Fibroblast of villous mesenchyme (primary cell): Measurements from ENCODE around the gene DDAH2. TPM values are rescaled to one million over a fixed set of nuclear protein-coding genes. Genes with fewer than 3 reads are reported as not detected.

Experiments used
- DNase-seq: peaks from one replicate; pipeline ENCODE4 v3.0.0-alpha.2; 2010; ENCODE audit warnings: low read depth
- H3K4me3 ChIP-seq: 2 replicates; pipeline ENCODE4 v1.5.1; 2011; ENCODE audit warnings: low read depth, mild to moderate bottlenecking, low read length
- CTCF ChIP-seq: IDR thresholded peaks from 2 replicates; pipeline ENCODE4 v1.5.1; 2012; ENCODE audit warnings: low read depth, mild to moderate bottlenecking, low read length; ENCODE audit not compliant: insufficient read depth
- total RNA-seq: library from RNA; depleted of rRNA; stranded (reverse); fragments of >200 nt; gene quantifications from 2 replicates; pipeline ENCODE4 v1.2.3, GENCODE V29; 2012

Gene DDAH2
- total RNA-seq, 1 donor, result 60.5 TPM

GRCh38 chr6:31761343-31761742 lies 32.2 kb upstream of the DDAH2 start:
- no peak for DNase-seq

GRCh38 chr6:31760790-31761189 lies 31.7 kb upstream of the DDAH2 start:
- TF ChIP-seq CTCF, result no peak
- no peak for DNase-seq
- H3K4me3 ChIP-seq, result no peak overlapping the region

More at GRCh38 chr6:31761343-31761742, 32.2 kb upstream of the DDAH2 start:
- no peak overlapping the region for H3K4me3 ChIP-seq
- no peak for TF ChIP-seq CTCF

GRCh38 chr6:31758281-31758680 lies 29.2 kb upstream of the DDAH2 start:
- H3K4me3 ChIP-seq, result no peak overlapping the region
- no peak for DNase-seq
- no peak for TF ChIP-seq CTCF

- no peak overlapping the region for H3K4me3 ChIP-seq
- DNase-seq, result peak; percentile 45
- TF ChIP-seq CTCF, result no peak
Observed at GRCh38 chr6:31752739-31753319, 23.7 kb upstream of the DDAH2 start.

GRCh38 chr6:31750411-31751022 lies 21.4 kb upstream of the DDAH2 start:
- H3K4me3 ChIP-seq, result no peak overlapping the region
- TF ChIP-seq CTCF, result no peak
- DNase-seq, result peak; percentile 83

- H3K4me3 ChIP-seq, result no peak overlapping the region
- no peak for TF ChIP-seq CTCF
- no peak for DNase-seq
Observed at GRCh38 chr6:31749301-31750036, 20.4 kb upstream of the DDAH2 start.
